ENCODE results near the gene OR10K2.
"Not testable (repeated sequence)": the region's sequence is repeated elsewhere in the genome, so short reads cannot be mapped to it uniquely, and the experiment has no call there.

OR10K2 gene

GRCh38 chr1:158434741-158435140, 8.7 kb upstream of the OR10K2 start:
- no peak for TF ChIP-seq CTCF (IDR thresholded peaks at IDR 0.05; ENCODE audit: low read depth, low read length)
- H3K4me3 ChIP-seq (ENCODE audit: low read depth, low read length): no peak overlapping the region

- H3K4me3 ChIP-seq (ENCODE audit: low read depth, low read length): not testable (repeated sequence)
Observed at GRCh38 chr1:158430163-158430562, 4.1 kb upstream of the OR10K2 start.

DNA sequence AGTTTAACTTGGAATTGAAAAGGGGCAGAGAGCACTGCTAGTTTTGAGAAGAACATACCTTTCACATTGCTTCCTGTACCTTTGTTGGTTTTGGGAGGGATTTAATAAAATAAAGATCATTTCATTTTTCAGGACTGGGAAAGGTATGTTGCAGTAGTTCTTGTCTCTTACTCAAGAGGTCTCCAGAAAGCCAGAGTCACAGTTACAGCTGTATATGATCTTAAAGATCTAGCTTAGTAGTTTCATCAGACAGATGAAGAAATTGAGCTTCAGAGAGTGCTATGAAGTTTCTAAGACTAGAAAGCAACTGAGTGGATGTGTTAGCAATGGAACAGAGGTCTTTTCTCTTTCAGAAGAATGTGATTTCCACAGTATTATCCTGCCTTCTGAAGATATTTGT, 1.0 kb downstream of the OR10K2 start:
- no peak overlapping the region for H3K4me3 ChIP-seq (ENCODE audit: low read depth, low read length)
- no peak for TF ChIP-seq CTCF (IDR thresholded peaks at IDR 0.05; ENCODE audit: low read depth, low read length)

GRCh38 chr1:158422212-158422611, 3.8 kb downstream of the OR10K2 start:
- no peak for TF ChIP-seq CTCF (IDR thresholded peaks at IDR 0.05; ENCODE audit: low read depth, low read length)
- no peak overlapping the region for H3K4me3 ChIP-seq (ENCODE audit: low read depth, low read length)

GRCh38 chr1:158417586-158417985, 8.5 kb downstream of the OR10K2 start:
- no peak overlapping the region for H3K4me3 ChIP-seq (ENCODE audit: low read depth, low read length)
- TF ChIP-seq CTCF (IDR thresholded peaks at IDR 0.05; ENCODE audit: low read depth, low read length): no peak

GRCh38 chr1:158414651-158415345, 11.2 kb downstream of the OR10K2 start:
- no peak for TF ChIP-seq CTCF (IDR thresholded peaks at IDR 0.05; ENCODE audit: low read depth, low read length)
- H3K4me3 ChIP-seq (ENCODE audit: low read depth, low read length): no peak overlapping the region

DNA sequence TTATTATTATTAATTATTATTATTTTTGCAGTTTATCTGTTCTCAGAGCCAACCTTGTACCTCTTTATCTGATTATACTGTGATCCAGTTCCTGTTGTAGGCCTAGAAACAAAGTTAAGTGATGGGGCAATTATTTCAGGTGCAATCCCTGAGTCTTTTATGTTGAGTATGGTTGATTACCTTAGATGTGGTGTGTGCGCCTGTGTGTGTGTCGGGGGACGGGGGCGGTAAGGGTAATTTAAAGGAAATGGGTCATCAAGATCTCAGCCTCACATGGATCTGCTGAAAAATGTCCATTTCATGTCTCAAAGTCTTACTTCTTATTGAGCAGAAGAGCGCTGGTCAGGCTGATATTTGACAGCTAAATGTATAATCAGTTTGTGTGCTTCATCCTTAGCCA, 18.9 kb downstream of the OR10K2 start:
- H3K4me3 ChIP-seq (ENCODE audit: low read depth, low read length): no peak overlapping the region
- TF ChIP-seq CTCF (IDR thresholded peaks at IDR 0.05; ENCODE audit: low read depth, low read length): no peak

GRCh38 chr1:158400871-158401270, 25.2 kb downstream of the OR10K2 start:
- TF ChIP-seq CTCF (IDR thresholded peaks at IDR 0.05; ENCODE audit: low read depth, low read length): no peak
- no peak overlapping the region for H3K4me3 ChIP-seq (ENCODE audit: low read depth, low read length)
